Measurements from ENCODE around the gene DNM1L. TPM values are rescaled to one million over a fixed set of nuclear protein-coding genes. Genes with fewer than 3 reads are reported as not detected.

DNM1L gene
- total RNA-seq, result 10 to 100 TPM; 67.3 to 77.2 (median 72.6) TPM
- polyA plus RNA-seq, result 10 to 100 TPM; 13.8 to 28.2 (median 24.5) TPM

DNA sequence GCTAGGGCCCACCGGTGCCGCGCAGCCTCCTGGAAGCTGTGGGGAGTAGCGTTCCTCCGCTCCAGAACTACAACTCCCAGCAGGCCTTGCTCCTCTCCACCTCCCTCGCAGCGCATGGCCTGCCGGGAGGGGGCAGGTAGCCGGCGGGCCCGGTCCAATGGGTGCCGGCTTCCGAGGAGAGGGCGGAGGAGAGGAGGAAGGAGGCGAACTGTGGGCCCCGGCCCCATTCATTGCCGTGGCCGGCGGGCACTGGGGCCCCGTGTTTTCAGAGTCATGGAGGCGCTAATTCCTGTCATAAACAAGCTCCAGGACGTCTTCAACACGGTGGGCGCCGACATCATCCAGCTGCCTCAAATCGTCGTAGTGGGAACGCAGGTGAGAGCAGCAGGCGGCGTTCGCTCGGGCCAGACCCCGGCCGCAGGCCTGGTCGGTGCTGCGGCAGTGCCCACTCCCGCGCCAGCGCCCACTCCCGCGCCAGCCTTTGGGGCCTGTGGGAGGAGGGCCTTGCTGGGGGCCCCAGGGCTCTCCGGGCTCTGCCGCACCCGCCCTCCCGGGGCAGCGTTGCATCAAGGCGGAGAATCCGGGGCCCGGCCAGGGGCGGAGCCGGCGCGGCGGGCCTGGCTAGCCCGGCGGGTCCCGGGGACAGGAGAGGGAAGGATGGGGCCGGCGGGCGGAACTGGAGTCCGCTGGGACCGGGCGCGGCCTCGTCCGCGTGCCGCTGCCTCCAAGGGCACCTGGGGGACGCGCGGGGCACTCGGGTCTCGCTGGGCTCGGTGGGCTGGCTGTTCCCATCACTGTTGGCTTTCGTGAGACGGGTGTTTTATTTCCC is at the start of gene DNM1L:
Gene DNM1L, plus strand, starts transcription at position 211 of the 829 bp plus-strand sequence. Its CDS starts 63 bp downstream, at position 274.
- Histone ChIP-seq H3K27ac (peak within 1 kb of the TSS; percentile 90 to 99 (median 97)), H3K27me3 (no peaks in the 10 kb centered on the region), H3K36me3 (no peaks in the 10 kb centered on the region), H3K4me1 (peaks cover 0 to 15% (median 15%) of the 10 kb centered on the region in 4 donors), H3K9me3 (no peaks in the 10 kb centered on the region), H3K4me3 (peak within 1 kb of the TSS; percentile 65 to 97 (median 82))
- intact Hi-C loops (cut with DNase I), result loop anchor here (1.0 to 10.0 kb wide), 4 partner anchors 315 to 1343 kb away; partner anchors contain the start of genes ALG10, AMN1 and ETFBKMT
- TF ChIP-seq EP300 (IDR thresholded peaks at IDR 0.05), result peak in 1 of 4 donors; percentile 3
- TF ChIP-seq, protein P1, sequence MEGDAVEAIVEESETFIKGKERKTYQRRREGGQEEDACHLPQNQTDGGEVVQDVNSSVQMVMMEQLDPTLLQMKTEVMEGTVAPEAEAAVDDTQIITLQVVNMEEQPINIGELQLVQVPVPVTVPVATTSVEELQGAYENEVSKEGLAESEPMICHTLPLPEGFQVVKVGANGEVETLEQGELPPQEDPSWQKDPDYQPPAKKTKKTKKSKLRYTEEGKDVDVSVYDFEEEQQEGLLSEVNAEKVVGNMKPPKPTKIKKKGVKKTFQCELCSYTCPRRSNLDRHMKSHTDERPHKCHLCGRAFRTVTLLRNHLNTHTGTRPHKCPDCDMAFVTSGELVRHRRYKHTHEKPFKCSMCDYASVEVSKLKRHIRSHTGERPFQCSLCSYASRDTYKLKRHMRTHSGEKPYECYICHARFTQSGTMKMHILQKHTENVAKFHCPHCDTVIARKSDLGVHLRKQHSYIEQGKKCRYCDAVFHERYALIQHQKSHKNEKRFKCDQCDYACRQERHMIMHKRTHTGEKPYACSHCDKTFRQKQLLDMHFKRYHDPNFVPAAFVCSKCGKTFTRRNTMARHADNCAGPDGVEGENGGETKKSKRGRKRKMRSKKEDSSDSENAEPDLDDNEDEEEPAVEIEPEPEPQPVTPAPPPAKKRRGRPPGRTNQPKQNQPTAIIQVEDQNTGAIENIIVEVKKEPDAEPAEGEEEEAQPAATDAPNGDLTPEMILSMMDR (IDR thresholded peaks at IDR 0.05), result no peak
- TF ChIP-seq POLR2AphosphoS5 (IDR thresholded peaks at IDR 0.05), result peak; percentile 72 to 94 (median 80)
- TF ChIP-seq POLR2A (IDR thresholded peaks at IDR 0.05), result peak; percentile 67 to 80
- 0 to 1% methylated on average over 76 of the region's 76 CpGs for WGBS, 2 donors
- peak; percentile 97 for DNase-seq

DNA sequence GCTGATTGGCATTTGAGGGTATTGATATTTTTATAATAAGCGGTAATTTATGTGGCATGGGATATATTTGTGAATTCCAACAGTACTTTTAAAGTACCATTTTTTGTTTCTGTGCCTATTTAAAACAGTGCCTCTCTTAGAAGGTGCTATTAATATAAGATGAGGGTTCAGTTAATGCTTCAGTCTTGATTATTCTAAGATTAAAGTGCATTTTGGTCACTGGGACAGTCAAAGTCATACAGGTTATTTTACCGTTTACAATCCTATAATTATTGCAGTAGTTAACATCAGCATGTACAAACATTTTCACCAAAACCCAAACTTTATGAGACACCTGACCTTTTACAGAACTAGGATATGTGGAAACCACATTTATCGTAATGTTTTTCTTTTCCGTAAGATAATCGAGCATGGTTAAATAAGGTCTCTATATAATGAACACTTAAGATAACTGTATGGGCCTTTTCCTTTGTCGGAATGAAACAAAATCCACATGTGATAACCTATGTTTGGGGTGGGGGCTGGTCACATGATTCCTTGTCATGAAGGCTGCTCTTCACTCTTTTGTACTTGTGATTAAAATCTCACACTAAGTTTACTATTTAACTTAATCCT is 37.7 kb upstream of the DNM1L start:
- TF ChIP-seq POLR2A (IDR thresholded peaks at IDR 0.05), result no peak
- TF ChIP-seq POLR2AphosphoS5 (IDR thresholded peaks at IDR 0.05), result no peak
- TF ChIP-seq, protein P1 (IDR thresholded peaks at IDR 0.05), result no peak
- TF ChIP-seq EP300 (IDR thresholded peaks at IDR 0.05), result no peak
- no peaks in the 10 kb centered on the region for H3K4me1 ChIP-seq
- no peaks in the 10 kb centered on the region for H3K27me3 ChIP-seq
- no peaks in the 10 kb centered on the region for H3K9me3 ChIP-seq
- H3K4me3 ChIP-seq, result no peak overlapping the region
- DNase-seq, result no peak
- intact Hi-C loops (cut with DNase I), result no loop called here
- peaks cover 0 to 25% (median 4%) of the 10 kb centered on the region in 4 donors for H3K36me3 ChIP-seq
- no peak overlapping the region for H3K27ac ChIP-seq
- 89 to 90% methylated on average over 6 of the region's 6 CpGs for WGBS, 2 donors

GRCh38 chr12:32644431-32644830 is 34.7 kb upstream of the DNM1L start:
- no peaks in the 10 kb centered on the region for H3K4me1 ChIP-seq
- 81 to 85% methylated on average over 2 of the region's 2 CpGs for WGBS, 2 donors
- peaks cover 0 to 13% (median 4%) of the 10 kb centered on the region in 4 donors for H3K36me3 ChIP-seq
- H3K27me3 ChIP-seq, result no peaks in the 10 kb centered on the region
- intact Hi-C loops (cut with DNase I), result no loop called here
- H3K4me3 ChIP-seq, result no peak overlapping the region
- no peaks in the 10 kb centered on the region for H3K9me3 ChIP-seq
- no peak for DNase-seq
- TF ChIP-seq EP300 (IDR thresholded peaks at IDR 0.05) (no peak), POLR2A (IDR thresholded peaks at IDR 0.05) (no peak), POLR2AphosphoS5 (IDR thresholded peaks at IDR 0.05) (no peak)
- TF ChIP-seq, protein P1 (IDR thresholded peaks at IDR 0.05), result no peak
- no peak overlapping the region for H3K27ac ChIP-seq

- WGBS, 2 donors, result 72 to 92% methylated on average over 3 of the region's 3 CpGs
- no peaks in the 10 kb centered on the region for H3K27me3 ChIP-seq
- H3K9me3 ChIP-seq, result no peaks in the 10 kb centered on the region
- no peak overlapping the region for H3K27ac ChIP-seq
- H3K4me1 ChIP-seq, result no peaks in the 10 kb centered on the region
- intact Hi-C loops (cut with DNase I), result no loop called here
- no peaks in the 10 kb centered on the region for H3K36me3 ChIP-seq
- TF ChIP-seq EP300 (IDR thresholded peaks at IDR 0.05) (no peak), POLR2A (IDR thresholded peaks at IDR 0.05) (no peak), POLR2AphosphoS5 (IDR thresholded peaks at IDR 0.05) (no peak)
- TF ChIP-seq, protein P1 (IDR thresholded peaks at IDR 0.05), result no peak
- DNase-seq, result no peak
- H3K4me3 ChIP-seq, result no peak overlapping the region
Measured at GRCh38 chr12:32647275-32647674, 31.8 kb upstream of the DNM1L start.
